Measurements from ENCODE around the gene BMPR2. TPM values are rescaled to one million over a fixed set of nuclear protein-coding genes. Genes with fewer than 3 reads are reported as not detected.
A peak's percentile ranks its signal among the peaks of the same experiment; 100 is the strongest.
"Not testable (repeated sequence)": the region's sequence is repeated elsewhere in the genome, so short reads cannot be mapped to it uniquely, and the experiment has no call there.

The BMPR2 gene
- total RNA-seq, 1 donor from 2014 or later: 47.8 TPM

DNA sequence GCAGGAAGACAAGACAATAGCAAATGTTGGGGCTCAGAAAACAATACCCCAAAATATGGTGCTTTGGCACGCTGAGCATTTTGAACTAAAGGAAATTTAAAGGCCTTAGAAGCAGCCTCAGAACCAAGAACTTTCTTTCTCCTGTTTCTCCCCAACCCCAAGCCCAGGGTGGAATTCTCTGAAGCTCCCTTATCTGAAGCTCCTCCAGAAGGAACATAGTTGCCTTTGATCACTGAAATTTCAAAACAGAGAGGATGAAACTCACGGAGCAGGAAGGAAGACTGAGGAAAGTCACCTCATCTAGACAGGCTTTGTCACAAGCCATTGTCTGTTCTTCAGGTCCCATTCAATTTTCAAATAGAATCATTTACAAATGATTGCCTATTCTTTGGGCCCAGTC is 15.5 kb upstream of the BMPR2 start:
- H3K27me3 ChIP-seq: no peaks in the 10 kb centered on the region
- intact Hi-C loops (cut with DNase I): no loop called here
- TF ChIP-seq, protein P1, sequence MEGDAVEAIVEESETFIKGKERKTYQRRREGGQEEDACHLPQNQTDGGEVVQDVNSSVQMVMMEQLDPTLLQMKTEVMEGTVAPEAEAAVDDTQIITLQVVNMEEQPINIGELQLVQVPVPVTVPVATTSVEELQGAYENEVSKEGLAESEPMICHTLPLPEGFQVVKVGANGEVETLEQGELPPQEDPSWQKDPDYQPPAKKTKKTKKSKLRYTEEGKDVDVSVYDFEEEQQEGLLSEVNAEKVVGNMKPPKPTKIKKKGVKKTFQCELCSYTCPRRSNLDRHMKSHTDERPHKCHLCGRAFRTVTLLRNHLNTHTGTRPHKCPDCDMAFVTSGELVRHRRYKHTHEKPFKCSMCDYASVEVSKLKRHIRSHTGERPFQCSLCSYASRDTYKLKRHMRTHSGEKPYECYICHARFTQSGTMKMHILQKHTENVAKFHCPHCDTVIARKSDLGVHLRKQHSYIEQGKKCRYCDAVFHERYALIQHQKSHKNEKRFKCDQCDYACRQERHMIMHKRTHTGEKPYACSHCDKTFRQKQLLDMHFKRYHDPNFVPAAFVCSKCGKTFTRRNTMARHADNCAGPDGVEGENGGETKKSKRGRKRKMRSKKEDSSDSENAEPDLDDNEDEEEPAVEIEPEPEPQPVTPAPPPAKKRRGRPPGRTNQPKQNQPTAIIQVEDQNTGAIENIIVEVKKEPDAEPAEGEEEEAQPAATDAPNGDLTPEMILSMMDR (IDR thresholded peaks at IDR 0.05): no peak
- H3K36me3 ChIP-seq: peaks cover 0 to 3% of the 10 kb centered on the region in 2 donors
- no peaks in the 10 kb centered on the region for H3K4me1 ChIP-seq
- no peak for DNase-seq (ENCODE audit: low spot score in 2 of 2)
- H3K4me3 ChIP-seq: no peak overlapping the region
- no peaks in the 10 kb centered on the region for H3K9me3 ChIP-seq
- no peak overlapping the region for H3K27ac ChIP-seq

- H3K4me1 ChIP-seq: no peaks in the 10 kb centered on the region
- H3K27me3 ChIP-seq: no peaks in the 10 kb centered on the region
- no peak for DNase-seq (ENCODE audit: low spot score in 2 of 2)
- H3K9me3 ChIP-seq: no peaks in the 10 kb centered on the region
- H3K27ac ChIP-seq: no peak overlapping the region
- H3K4me3 ChIP-seq: no peak overlapping the region
- TF ChIP-seq, protein P1 (IDR thresholded peaks at IDR 0.05): no peak
- H3K36me3 ChIP-seq: peaks cover 0 to 3% of the 10 kb centered on the region in 2 donors
- intact Hi-C loops (cut with DNase I): no loop called here
Measured at GRCh38 chr2:202361108-202361507, 15.0 kb upstream of the BMPR2 start.

DNA sequence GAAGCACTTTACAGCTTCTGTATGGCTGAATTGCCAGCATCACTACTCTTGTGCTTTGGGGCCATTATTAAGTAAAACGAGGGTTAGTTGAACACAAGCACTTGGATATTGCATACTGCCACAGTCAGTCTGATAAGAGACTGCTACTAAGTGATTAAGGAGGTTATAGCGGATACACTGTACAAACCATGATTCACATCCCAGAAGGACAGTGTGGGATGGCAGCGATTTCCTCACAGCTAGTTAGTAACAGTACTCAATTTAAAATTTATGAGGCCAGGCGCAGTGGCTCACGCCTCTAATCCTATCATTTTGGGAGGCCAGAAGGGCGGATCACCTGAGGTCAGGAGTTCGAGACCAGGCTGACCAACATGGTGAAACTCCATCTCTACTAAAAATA is 2.6 kb upstream of the BMPR2 start:
- Histone ChIP-seq H3K36me3 (no peaks in the 10 kb centered on the region), H3K27ac (no peak overlapping the region), H3K27me3 (no peaks in the 10 kb centered on the region), H3K4me3 (no peak overlapping the region), H3K9me3 (no peaks in the 10 kb centered on the region), H3K4me1 (peaks cover 0 to 2% of the 10 kb centered on the region in 2 donors)
- intact Hi-C loops (cut with DNase I): loop anchor here (10.0 kb wide), 2 partner anchors 171 to 339 kb away; partner anchors contain the start of gene FZD7
- DNase-seq (ENCODE audit: low spot score in 2 of 2): no peak
- TF ChIP-seq, protein P1 (IDR thresholded peaks at IDR 0.05): no peak

GRCh38 chr2:202374383-202374782 is 1.7 kb upstream of the BMPR2 start:
- intact Hi-C loops (cut with DNase I): loop anchor here (10.0 kb wide), 2 partner anchors 170 to 340 kb away; partner anchors contain the start of gene FZD7

GRCh38 chr2:202375033-202375608 is 1.0 kb upstream of the BMPR2 start:
- peak in 1 of 2 donors; percentile 88 for DNase-seq (ENCODE audit: low spot score in 2 of 2)
- Histone ChIP-seq H3K36me3 (no peaks in the 10 kb centered on the region), H3K4me1 (peaks cover 0 to 2% of the 10 kb centered on the region in 2 donors), H3K4me3 (peak overlapping the region; percentile 97 to 98), H3K9me3 (no peaks in the 10 kb centered on the region), H3K27me3 (no peaks in the 10 kb centered on the region), H3K27ac (peak overlapping the region; percentile 98 to 100)
- intact Hi-C loops (cut with DNase I): loop anchor here (1.0 to 10.0 kb wide), 4 partner anchors 110 to 340 kb away; partner anchors contain the start of genes FZD7 and NOP58
- TF ChIP-seq, protein P1 (IDR thresholded peaks at IDR 0.05): no peak

More at GRCh38 chr2:202374383-202374782, 1.7 kb upstream of the BMPR2 start:
- H3K9me3 ChIP-seq; H3K27me3 ChIP-seq; H3K4me1 ChIP-seq; DNase-seq (ENCODE audit: low spot score in 2 of 2); H3K36me3 ChIP-seq: not testable (repeated sequence)
- Histone ChIP-seq H3K27ac (peak overlapping the region; percentile 98 to 100), H3K4me3 (peak overlapping the region; percentile 97 to 98)

- H3K4me1 ChIP-seq: peaks cover 0 to 13% of the 10 kb centered on the region in 2 donors
- H3K27ac ChIP-seq: peak overlapping the region; percentile 98 to 100
- no peaks in the 10 kb centered on the region for H3K36me3 ChIP-seq
- intact Hi-C loops (cut with DNase I): loop anchor here (2.0 to 10.0 kb wide), 6 partner anchors 52 to 536 kb away; partner anchors contain the start of genes CARF, FAM117B and FZD7
- no peaks in the 10 kb centered on the region for H3K9me3 ChIP-seq
- TF ChIP-seq, protein P1 (IDR thresholded peaks at IDR 0.05): no peak
- H3K27me3 ChIP-seq: no peaks in the 10 kb centered on the region
- H3K4me3 ChIP-seq: peak overlapping the region; percentile 97 to 98
- peak in 1 of 2 donors; percentile 66 for DNase-seq (ENCODE audit: low spot score in 2 of 2)
Measured at GRCh38 chr2:202376460-202377206, 506 bp downstream of the BMPR2 start.

Measured in ascending aorta (tissue), 2 donors.